Measurements from ENCODE around the gene DKK1.
A peak's percentile ranks its signal among the peaks of the same experiment; 100 is the strongest.

The DKK1 gene

GRCh38 chr10:52313933-52314821 lies at the start of gene DKK1:
Gene DKK1, plus strand, starts transcription at chr10:52314281. Its CDS starts 154 bp downstream, at chr10:52314435.
- peak; percentile 30 for DNase-seq (ENCODE audit: low read depth, low spot score)

- DNase-seq (ENCODE audit: low read depth, low spot score) = no peak
Observed at GRCh38 chr10:52265131-52265926, 48.8 kb upstream of the DKK1 start.

- DNase-seq (ENCODE audit: low read depth, low spot score) = no peak
Observed at GRCh38 chr10:52266858-52267257, 47.2 kb upstream of the DKK1 start.

- no peak for DNase-seq (ENCODE audit: low read depth, low spot score)
Observed at GRCh38 chr10:52268790-52269189, 45.3 kb upstream of the DKK1 start.

- DNase-seq (ENCODE audit: low read depth, low spot score) = no peak
Observed at GRCh38 chr10:52269233-52269632, 44.8 kb upstream of the DKK1 start.

- DNase-seq (ENCODE audit: low read depth, low spot score) = no peak
Observed at GRCh38 chr10:52276163-52276562, 37.9 kb upstream of the DKK1 start.

- DNase-seq (ENCODE audit: low read depth, low spot score) = no peak
Observed at GRCh38 chr10:52276986-52277385, 37.1 kb upstream of the DKK1 start.

GRCh38 chr10:52279546-52279945 lies 34.5 kb upstream of the DKK1 start:
- DNase-seq (ENCODE audit: low read depth, low spot score) = no peak

- DNase-seq (ENCODE audit: low read depth, low spot score) = no peak
Observed at GRCh38 chr10:52280051-52280450, 34.0 kb upstream of the DKK1 start.

GRCh38 chr10:52283174-52283573 lies 30.9 kb upstream of the DKK1 start:
- DNase-seq (ENCODE audit: low read depth, low spot score) = no peak

- DNase-seq (ENCODE audit: low read depth, low spot score) = no peak
Observed at GRCh38 chr10:52284416-52285013, 29.6 kb upstream of the DKK1 start.

GRCh38 chr10:52287866-52288265 lies 26.2 kb upstream of the DKK1 start:
- DNase-seq (ENCODE audit: low read depth, low spot score) = no peak

- DNase-seq (ENCODE audit: low read depth, low spot score) = no peak
Observed at GRCh38 chr10:52297747-52298146, 16.3 kb upstream of the DKK1 start.

GRCh38 chr10:52300599-52301277 lies 13.3 kb upstream of the DKK1 start:
- no peak for DNase-seq (ENCODE audit: low read depth, low spot score)

GRCh38 chr10:52308251-52309031 lies 5.6 kb upstream of the DKK1 start:
- no peak for DNase-seq (ENCODE audit: low read depth, low spot score)

GRCh38 chr10:52312942-52313255 lies 1.2 kb upstream of the DKK1 start:
- DNase-seq (ENCODE audit: low read depth, low spot score) = no peak

- DNase-seq (ENCODE audit: low read depth, low spot score) = no peak
Observed at GRCh38 chr10:52313256-52313932, 687 bp upstream of the DKK1 start.

- no peak for DNase-seq (ENCODE audit: low read depth, low spot score)
Observed at GRCh38 chr10:52314822-52315552, 906 bp downstream of the DKK1 start.

- no peak for DNase-seq (ENCODE audit: low read depth, low spot score)
Observed at GRCh38 chr10:52316001-52316400, 1.9 kb downstream of the DKK1 start.

- no peak for DNase-seq (ENCODE audit: low read depth, low spot score)
Observed at GRCh38 chr10:52316500-52316899, 2.4 kb downstream of the DKK1 start.

Measured in iPS DF 19.7 (cell line).